HG02943 (cell line): ENCODE results near the gene HAUS7.

ENCODE experiments used
- ATAC-seq: cut with Tn5 transposase; IDR thresholded peaks from one replicate; pipeline ENCODE4 v1.9.1; 2021; ENCODE audit warnings: mild to moderate bottlenecking, low read depth, moderate library complexity; ENCODE audit not compliant: unreplicated experiment

Gene HAUS7

DNA sequence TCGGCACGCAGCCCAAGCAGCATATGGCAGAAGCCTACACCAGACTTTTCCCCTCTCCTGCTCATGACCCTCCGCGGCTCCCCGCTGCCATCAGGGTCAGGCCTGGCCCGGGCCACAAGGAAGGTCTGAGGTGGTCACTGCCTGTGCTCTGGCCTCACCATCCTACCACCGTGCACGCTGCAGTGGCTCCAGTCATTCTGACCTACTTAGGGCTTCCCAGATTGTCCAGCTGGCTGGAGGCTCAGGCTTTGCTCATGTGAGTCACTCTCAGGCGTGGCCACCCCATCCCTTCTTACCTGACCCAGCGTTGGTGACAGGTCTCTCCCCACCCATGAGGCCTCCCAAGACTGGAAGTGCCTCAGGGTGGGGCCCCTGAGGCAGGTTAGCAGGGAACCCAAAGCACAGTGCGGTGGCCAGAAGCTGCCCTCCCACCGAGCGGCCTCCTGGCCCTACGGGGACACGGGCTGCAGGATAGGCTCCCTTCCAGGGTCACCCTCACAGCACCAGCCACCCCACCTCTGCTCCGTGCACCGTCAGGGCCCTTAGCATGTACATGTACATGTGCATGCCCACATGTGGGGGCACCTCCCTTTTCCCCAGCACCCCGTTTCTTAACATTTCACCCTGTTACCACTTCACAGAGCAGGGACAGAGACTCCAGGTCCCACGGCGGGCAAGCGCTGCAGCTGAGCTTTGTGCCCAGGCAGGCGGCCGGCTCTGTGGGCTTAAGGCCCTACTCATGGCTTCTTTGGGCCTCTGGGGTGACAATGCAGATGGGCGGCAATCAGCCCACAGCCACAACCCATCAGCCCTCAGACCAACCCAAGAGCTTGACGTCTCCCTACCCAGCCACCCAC lies 26.7 kb downstream of the HAUS7 start:
- ATAC-seq = no peak

DNA sequence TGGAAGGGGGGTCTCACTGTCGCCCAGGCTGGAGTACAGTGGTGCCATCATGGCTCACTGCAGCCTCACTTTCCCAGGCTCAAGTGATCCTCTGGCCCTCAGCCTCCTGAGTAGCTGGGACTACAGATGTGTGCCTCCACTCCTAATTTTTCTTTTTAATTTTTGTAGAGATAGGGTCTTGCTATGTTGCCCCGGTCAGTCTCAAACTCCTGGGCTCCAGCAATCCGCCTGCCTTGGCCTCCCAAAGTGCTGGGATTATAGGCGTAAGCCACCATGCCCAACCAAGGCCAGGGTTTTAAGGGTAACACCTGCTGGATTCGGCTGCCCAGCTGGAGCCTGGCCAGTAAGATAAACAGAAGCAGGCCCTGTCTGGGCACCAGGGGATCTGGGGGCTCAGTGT lies 27.9 kb downstream of the HAUS7 start:
- no peak for ATAC-seq

DNA sequence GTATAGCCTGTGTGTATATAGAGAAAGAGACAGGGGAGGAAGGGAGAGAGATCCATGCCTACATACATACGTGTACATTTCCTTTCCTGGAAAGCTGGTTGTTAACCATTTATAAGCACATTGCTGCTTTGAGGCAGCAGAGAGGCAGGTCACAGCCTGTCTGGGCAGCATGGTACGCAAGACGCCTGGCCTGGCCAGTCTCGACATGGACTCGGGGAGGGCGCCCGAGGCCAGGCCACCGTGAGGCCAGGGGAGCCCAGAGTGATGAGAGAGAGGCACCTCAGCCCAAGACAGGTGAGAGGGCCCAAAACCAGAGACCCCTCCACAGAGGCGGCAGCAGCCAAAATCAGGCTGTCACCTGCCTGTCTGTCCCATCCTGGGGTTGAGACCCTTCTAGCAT lies 28.4 kb downstream of the HAUS7 start:
- no peak for ATAC-seq

DNA sequence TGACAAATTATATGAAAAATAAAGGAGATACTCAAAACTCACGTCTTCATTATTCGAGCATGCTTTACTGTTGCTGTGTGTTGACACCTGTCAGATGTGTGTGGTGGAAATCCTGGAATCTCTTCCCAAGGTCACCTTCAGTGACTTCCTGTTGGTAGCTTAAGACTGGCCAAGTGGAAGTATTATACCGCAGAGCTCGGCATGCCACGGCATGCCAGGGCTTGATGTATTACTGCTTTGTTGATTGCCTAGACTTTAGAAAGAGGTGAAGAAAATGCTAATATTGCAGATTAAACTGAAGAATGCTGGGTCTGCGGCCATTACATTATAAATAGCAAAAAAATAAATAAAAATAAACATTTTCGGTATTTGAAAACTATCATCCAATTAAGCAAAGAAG lies 29.1 kb downstream of the HAUS7 start:
- no peak for ATAC-seq

DNA sequence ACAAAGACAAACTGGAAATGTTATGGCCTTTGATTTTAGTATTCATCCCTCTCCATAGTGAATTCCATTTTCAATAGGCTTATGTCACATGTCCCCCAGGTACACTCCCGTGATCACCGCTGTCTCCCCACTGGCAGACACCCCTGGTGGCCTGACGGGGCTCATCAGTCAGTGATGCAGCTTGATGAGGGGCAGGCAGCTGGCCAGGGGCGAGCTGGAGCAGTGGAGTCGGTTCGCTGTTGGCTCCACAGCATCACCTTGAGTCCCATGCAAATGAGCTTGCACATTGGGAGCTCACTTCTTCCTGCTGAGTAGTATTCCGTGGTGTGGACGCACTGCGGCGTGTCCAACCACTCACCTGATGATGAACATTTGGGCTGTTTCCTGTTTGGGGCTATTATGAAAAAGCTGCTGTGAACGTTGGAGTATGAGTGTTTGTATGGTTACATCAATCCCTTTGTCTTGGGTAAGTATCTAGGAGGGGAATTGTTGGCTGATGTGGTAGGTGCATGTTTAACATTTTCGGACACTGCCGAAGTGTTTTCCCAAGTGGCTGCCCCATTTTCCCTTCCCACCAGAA lies 29.7 kb downstream of the HAUS7 start:
- ATAC-seq = no peak

DNA sequence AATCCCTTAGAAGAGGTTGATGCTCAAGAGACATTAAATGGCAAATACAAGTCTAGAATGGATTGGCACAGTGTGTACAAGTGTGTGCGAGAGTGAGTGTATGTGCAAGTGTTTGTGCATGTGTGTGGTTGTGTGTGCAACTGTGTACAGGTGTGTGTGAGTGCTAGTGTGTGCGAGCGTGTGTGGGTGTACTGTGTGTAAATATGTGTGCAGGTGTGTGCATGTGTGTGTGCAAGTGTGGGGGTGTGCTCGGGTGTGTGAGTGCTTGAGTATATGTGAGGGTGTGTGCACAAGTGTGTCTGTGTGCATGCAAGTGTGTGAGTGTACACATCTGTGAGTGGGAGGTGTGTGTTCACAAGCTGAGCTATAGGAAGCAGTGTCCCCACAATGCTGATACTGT lies 30.4 kb downstream of the HAUS7 start:
- no peak for ATAC-seq

DNA sequence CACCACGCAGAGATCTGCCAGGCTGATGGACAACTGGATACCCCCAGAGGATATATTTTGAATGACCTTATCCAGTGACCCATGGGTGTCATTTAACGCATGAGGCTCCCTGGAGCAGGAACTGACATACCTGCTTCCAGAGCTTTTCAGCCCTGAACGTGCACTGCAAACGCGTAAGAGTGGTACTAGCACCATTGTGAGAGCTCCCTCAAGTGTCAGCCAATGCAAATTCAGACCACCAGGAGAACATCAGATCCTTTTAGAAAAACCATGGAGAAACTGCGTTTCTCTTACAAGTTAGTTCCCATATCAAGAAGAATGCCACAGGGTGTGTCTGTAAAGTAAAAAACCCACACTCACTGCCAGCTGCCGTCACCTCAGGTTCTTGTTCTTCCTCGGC lies 31.8 kb downstream of the HAUS7 start:
- no peak for ATAC-seq

DNA sequence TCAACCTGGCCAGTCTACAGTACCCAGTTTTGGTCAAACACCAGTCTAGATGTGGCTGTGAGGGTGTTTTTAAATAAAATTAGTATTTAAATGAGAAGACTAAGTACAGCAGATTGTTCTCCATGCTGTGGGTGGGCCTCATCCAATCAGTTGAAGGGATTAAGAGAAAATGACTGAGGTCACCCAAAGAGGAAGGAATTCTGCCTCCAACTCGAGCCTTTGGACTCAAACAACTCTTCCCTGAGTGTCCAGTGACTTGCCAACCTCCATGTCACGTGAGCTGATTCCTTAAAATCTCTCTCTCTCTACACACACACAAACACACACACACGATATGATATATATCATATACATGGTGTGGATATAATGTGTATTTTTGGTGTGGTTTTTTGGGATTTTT lies 34.5 kb downstream of the HAUS7 start:
- no peak for ATAC-seq

DNA sequence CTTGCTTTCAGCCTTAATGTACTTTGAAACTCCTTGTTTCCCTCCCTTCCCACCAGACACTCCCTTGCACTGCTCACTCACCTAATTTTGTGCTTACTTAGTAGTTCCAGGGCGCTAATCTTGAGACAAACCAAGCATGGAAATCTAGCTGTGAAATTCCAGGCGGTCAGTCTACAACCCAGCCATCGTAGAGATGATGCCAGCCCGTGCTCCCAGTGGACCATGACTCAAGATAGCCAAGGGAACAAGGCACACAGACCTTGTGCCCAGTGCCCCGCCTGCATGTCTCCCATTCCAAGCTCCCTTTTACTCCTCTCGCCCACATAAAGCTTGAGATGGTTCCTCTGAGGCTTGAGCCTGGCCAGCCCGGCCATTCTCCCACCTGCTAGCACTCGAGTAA lies 35.6 kb downstream of the HAUS7 start:
- no peak for ATAC-seq

DNA sequence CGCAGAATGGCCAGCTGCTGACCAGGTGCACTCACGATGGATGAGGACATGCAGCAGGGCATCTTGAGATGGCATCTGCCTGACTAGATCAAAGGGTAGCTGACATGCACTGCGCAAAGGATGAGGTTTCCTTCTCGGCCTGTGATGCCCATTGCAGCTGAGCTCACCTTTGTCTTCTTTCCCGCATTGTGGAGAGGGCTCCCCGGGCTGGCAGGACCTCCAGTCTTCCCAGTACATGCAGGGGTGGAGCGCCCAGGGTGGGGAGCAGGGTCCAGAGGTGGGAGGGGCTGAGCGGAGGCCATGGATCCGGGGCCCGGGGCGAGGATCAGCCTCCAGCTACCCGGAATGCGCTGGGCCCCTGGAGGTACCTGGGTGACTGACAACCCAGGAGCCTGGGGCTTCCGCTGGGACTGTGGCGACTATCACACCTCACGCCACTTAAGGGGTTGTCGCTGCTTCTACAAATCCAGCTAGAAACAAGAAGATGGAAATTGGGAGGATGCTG lies 36.5 kb downstream of the HAUS7 start:
- no peak for ATAC-seq

DNA sequence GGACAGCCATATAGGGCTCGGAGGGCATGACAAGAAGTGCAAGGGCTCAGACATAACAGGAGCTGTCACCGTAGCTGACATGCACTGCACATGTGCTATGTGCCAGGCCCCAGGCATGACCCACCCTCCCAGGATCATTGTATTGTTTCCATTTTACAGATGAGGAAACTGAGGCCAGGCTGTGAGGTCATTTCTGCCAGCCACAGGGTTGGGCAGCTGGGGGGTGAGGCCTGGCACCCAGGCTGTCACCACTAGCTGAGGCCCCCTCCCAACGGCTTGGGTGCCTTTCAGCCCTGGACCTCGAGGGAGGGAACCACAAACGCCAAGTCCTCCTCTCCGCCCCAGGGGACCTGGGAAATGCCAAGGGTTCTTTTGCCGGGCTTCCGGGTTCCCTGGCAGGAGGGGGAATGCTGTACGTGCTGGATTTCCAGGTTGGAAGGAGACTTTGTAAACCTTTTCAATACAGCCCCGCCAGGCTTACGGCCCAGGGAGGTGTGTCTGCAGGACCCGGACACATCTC lies 37.2 kb downstream of the HAUS7 start:
- no peak for ATAC-seq

DNA sequence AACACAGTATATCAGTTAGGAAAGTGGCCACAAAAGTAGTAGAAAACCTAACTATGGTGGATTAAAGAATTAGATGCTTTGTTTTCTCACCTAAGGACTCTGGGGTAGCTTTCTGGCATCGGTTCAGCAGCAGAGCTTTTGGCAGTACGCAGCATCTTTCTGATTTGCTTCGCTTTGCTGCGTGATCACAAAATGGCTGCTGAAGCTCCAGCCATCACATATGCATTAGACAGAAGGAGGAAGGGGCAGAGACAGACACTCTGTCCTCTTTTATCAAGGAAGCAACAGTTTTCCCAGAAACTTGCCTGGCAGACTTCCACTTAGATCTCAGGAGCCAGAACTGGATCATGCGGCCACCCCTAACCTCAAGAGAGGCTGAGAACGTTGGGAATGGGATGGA lies 39.6 kb downstream of the HAUS7 start:
- no peak for ATAC-seq

DNA sequence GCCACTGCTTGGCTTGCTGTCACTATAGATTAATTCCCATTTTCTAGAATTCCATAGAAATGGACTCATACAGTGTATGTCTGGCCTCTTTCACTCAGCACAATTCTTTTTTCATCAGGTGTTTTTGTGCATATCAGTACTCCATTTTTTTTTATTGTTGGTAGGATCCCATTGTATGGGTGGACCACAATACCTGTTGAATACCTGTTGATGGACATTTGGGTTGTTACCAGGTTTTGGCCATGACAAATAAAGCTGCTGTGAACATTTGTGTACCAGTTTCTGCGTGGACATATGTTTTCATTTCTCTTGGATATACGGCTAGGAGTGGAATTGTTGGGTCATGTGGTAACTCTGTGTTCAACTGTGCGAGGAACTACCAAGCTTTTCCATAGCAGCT lies 44.2 kb downstream of the HAUS7 start:
- ATAC-seq = no peak

DNA sequence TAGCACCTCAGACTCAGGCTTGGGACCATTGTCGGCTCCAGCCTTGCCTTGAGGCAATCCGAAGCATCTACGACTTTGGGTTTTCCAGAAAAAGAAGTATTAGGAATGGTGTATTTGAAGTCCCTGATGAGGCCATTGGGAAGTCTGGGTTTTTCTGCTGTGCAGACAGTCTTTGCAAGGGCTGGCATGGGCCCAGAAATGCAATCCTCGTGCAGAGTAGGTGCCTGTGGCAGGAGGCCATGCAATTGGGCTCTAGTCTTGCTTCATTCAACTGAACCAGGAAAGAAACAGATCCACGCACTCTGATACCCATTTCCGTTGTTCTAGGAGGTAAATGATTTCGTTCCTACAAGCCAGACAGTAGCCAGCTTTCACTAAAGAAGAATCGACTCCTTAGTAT lies 46.7 kb downstream of the HAUS7 start:
- no peak for ATAC-seq

DNA sequence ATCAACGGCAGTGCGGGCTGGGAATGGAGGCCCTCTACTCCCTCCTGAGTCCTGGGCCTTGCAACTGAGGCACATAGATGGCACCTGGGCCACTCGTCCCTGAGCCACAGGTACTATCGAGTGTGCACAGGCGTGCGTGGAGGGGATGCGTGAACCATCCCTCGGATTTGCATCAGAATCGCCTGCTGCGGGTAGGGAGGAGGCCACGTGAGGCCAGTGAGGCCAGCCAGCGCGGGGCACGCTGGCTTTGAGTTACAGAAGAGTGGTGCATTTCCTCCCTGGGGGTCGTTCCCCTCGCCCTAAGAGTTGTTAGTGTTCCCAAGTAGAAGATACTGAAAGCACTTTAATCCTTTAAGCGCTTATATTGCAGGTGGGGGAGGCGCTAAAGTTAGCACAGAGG lies 48.5 kb downstream of the HAUS7 start:
- ATAC-seq = no peak

DNA sequence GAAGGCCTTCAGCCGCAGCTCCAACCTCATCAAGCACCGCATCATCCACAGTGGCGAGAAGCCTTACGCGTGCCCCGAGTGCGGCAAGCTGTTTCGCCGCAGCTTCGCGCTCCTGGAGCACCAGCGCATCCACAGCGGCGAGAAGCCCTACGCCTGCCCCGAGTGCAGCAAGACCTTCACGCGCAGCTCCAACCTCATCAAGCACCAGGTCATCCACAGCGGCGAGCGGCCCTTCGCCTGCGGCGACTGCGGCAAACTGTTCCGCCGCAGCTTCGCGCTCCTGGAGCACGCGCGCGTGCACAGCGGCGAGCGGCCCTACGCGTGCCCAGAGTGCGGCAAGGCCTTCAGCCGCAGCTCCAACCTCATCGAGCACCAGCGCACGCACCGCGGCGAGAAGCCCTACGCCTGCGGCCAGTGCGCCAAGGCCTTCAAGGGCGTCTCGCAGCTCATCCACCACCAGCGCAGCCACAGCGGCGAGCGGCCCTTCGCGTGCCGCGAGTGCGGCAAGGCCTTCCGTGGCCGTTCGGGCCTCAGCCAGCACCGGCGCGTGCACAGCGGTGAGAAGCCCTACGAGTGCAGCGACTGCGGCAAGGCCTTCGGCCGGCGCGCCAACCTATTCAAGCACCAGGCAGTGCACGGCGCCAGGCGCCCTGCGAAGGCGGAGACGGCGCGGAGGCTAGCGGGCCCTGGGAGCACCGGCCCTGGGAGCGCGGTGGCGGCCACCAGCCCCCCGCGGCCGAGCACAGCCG lies 49.4 kb downstream of the HAUS7 start:
- no peak for ATAC-seq

DNA sequence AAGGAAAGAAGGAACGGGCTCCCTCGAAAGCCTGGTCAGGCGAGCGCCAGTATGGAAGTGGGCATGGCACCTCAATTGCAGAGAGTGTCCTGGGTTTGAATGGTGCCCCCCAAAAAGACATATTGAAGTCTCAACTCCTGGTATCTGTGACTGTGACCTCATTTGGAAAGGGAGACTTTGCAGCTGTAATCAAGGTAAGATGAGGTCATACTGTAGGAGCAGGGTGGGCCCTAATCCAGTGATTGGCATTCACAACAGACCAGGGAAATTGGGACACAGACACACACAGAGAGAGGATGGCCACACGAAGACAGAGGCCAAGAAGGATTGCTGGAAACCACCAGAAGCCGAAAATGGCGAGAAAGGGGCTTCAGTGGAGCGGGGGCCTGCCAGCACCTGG lies 52.7 kb downstream of the HAUS7 start:
- ATAC-seq = no peak

DNA sequence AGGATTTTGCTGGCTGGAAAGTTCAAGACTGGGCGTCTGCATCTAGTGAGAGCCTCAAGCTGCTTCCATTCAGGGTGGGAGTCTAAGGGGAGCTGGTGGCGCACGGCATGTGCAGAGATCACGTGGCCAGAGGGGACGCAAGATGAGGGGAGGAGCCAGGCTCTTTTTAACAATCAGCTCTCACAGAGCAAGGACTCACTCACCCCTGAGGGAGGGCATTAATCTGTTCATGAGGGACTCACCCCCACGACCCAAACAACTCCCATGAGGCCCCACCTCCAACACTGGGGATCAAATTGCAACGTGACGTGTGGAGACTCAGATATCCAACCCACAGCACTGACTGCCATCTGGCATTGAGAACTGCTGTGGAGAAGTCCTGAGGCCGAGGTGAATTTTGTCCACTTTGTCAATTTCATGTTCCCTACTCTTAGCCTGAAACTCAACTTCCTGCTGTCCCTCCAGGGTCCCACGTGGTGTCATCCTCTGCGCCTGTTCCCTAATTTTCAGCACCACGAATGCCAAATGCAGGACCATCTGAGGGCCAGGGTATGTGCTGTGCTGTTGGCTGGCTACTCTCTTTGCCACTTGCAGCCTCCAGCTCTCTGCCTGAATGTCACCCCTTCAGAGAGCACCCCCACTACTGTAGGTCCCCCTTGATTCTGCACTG lies 53.5 kb downstream of the HAUS7 start:
- no peak for ATAC-seq

DNA sequence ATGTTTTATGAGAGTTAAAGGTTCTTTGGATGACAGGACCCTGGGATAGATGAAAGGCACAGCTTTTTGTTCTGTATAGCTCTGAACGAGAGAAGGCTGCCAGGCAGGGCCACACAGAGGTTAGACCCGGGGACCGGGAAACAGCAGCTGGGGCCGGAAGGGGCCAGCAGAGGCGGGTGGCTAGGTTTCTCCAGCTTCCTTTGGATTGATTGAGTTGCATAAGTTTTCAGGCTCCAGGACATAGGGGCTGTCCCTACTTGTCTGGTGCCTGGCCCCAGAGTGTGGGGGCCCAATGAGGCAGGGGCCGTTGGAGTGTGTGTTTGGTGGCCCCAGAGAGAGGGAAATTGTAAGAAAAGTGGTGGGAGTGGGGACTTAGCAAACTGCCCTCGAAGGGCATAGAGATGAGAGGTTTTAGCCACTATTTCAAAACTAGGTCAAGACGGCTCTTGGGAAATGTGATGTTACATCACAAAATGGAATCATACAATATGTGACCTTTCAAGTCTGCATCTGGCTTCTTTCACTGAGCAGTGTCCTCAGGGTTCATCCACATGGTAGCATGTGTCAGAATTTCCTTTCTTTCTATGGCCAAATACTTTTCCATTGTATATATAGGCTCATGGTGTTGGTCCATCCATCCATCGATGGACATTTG lies 55.4 kb downstream of the HAUS7 start:
- no peak for ATAC-seq

DNA sequence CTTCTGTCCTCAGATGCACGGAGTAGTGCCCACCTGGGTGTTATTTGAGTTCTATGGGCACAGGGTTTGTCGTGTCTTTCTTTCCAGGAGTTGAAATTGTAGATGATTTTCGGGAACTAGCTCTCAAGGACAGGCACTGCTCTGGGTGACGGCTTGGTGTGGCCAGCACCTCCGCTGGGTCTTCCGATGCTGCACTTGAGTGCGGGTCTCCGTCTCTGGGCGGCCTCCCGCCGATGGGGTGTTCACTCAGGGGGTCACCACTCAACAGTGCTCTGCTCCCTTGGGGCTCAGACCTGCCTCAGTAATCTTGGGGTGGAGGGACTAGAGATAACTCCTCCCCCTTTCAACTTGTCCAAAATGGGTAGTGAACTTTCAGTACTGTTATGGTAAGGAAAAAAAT lies 56.6 kb downstream of the HAUS7 start:
- ATAC-seq = no peak
